OCI-LY1 (cell line): ENCODE data around the gene SLC4A1.
A peak's percentile ranks its signal among the peaks of the same experiment; 100 is the strongest.

ENCODE experiments used
- H2AFZ ChIP-seq: fragments of 200-600 bp; sonication (generic), shearing (Covaris generic); 2 replicates; pipeline ENCODE4 v1.6.0; 2014; ENCODE audit warnings: antibody characterized with exemption, mild to moderate bottlenecking, low read length
- H3F3A ChIP-seq: fragments of 200-600 bp; sonication (generic), shearing (Covaris generic); 2 replicates; pipeline ENCODE4 v1.6.0; 2014; ENCODE audit warnings: mild to moderate bottlenecking, antibody characterized with exemption, low read length, moderate library complexity; ENCODE audit not compliant: insufficient read depth
- H3K27ac ChIP-seq: fragments of 200-600 bp; sonication (generic); 2 replicates; pipeline ENCODE4 v1.5.1; 2014; ENCODE audit warnings: low read length, mixed run types, mild to moderate bottlenecking, low read depth; ENCODE audit not compliant: poor library complexity, severe bottlenecking
- H3K27me3 ChIP-seq: fragments of 200-600 bp; sonication (generic); 2 replicates; pipeline ENCODE4 v1.6.0; 2014; ENCODE audit warnings: antibody characterized with exemption, mild to moderate bottlenecking, low read length, moderate library complexity; ENCODE audit not compliant: insufficient read depth
- H3K36me3 ChIP-seq: fragments of 200-600 bp; sonication (generic); 2 replicates; pipeline ENCODE4 v1.6.1; 2014; ENCODE audit warnings: mild to moderate bottlenecking, antibody characterized with exemption, low read length, moderate library complexity, mixed read lengths; ENCODE audit not compliant: insufficient read depth
- H3K4me1 ChIP-seq: fragments of 200-600 bp; sonication (generic); 2 replicates; pipeline ENCODE4 v1.5.1; 2014; ENCODE audit warnings: mild to moderate bottlenecking, low read length, moderate library complexity; ENCODE audit not compliant: insufficient read depth, severe bottlenecking
- H3K4me2 ChIP-seq: fragments of 200-600 bp; sonication (generic), shearing (Covaris generic); 2 replicates; pipeline ENCODE4 v1.6.1; 2014; ENCODE audit warnings: low read length
- H3K4me3 ChIP-seq: fragments of 200-600 bp; sonication (generic); 2 replicates; pipeline ENCODE4 v1.5.1; 2014; ENCODE audit warnings: low read length, low read depth, mild to moderate bottlenecking, mixed read lengths; ENCODE audit not compliant: poor library complexity, severe bottlenecking
- H3K79me2 ChIP-seq: fragments of 200-600 bp; shearing (Covaris generic); 2 replicates; pipeline ENCODE4 v1.6.1; 2016; ENCODE audit warnings: mixed run types, low read length, mixed read lengths; ENCODE audit not compliant: insufficient read depth
- H3K9ac ChIP-seq: fragments of 200-600 bp; sonication (generic), shearing (Covaris generic); 2 replicates; pipeline ENCODE4 v1.6.1; 2014; ENCODE audit warnings: mild to moderate bottlenecking, low read length, mixed read lengths
- H3K9me2 ChIP-seq: fragments of 200-600 bp; sonication (generic), shearing (Covaris generic); 2 replicates; pipeline ENCODE4 v1.6.1; 2014; ENCODE audit warnings: low read depth, mild to moderate bottlenecking, low read length, mixed read lengths
- H3K9me3 ChIP-seq: fragments of 200-600 bp; shearing (Covaris generic); 2 replicates; pipeline ENCODE4 v1.6.1; 2014; ENCODE audit warnings: low read length, mixed read lengths
- H4K20me1 ChIP-seq: fragments of 200-600 bp; sonication (generic), shearing (Covaris generic); 2 replicates; pipeline ENCODE4 v1.6.0; 2016; ENCODE audit warnings: mild to moderate bottlenecking, low read length; ENCODE audit not compliant: insufficient read depth
- EZH2 ChIP-seq: fragments of 200-600 bp; sonication (generic), shearing (Covaris generic); IDR thresholded peaks from 2 replicates; pipeline ENCODE4 v1.8.0; 2017; ENCODE audit warnings: borderline replicate concordance, mixed run types, mild to moderate bottlenecking, antibody characterized with exemption, low read length, moderate library complexity, mixed read lengths
- TF ChIP-seq, protein P1 (sequence below): fragments of 200-600 bp; sonication (generic), shearing (Covaris generic); IDR thresholded peaks from 2 replicates; pipeline ENCODE4 v1.5.1; 2017; ENCODE audit warnings: mild to moderate bottlenecking, antibody characterized with exemption, low read length, moderate library complexity, mixed read lengths

SLC4A1 gene

DNA sequence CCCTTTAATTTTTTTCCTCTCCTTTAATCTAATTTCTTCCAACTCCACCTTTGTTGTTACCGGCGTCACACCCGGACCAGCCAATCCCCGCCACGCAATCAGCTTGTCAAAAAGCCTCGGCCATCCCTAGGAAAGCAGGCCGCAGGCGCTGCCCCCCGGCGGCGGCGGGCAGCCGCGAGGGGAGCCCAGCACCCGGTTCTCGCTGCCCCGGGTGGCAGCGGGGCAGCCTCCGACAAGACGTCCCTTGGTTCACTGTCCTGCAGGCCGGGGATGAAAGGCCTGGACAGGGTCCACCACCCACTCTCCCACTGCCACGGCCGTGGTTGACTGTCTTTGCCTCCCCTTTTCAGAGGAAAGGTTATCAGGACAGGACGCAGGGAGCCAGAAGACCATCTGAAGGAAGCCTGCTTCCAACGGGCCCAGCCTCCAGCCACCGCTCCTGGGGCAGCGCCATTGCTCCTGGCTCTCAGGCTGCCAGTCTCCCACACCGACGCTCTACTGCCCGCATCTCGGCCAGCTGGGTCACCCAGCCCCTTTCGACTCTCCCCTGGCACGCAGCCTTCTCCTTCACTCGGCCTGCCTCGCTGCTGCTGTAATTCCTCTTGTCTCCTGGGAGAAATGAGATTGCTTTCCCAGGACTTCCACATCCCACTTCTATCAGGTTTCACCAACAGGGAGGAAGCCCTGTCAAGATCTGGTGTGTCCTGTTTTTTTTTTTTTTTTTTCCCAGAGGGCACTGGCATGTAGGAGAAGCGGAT is 45.6 kb downstream of the SLC4A1 start:
- Histone ChIP-seq H3K79me2 (peaks cover 10% of the 10 kb centered on the region), H3K4me1 (peaks cover 20% of the 10 kb centered on the region), H3K36me3 (peaks cover 8% of the 10 kb centered on the region), H3F3A (no peaks in the 10 kb centered on the region), H3K4me3 (peak overlapping the region; percentile 86), H3K9me2 (no peaks in the 10 kb centered on the region), H3K27ac (no peak overlapping the region), H3K9ac (no peak overlapping the region; the same call in 1 of the 2 replicates), H2AFZ (no peak overlapping the region), H3K9me3 (no peaks in the 10 kb centered on the region), H4K20me1 (no peaks in the 10 kb centered on the region), H3K4me2 (peak overlapping the region; percentile 95), H3K27me3 (no peaks in the 10 kb centered on the region)
- TF ChIP-seq, protein P1, sequence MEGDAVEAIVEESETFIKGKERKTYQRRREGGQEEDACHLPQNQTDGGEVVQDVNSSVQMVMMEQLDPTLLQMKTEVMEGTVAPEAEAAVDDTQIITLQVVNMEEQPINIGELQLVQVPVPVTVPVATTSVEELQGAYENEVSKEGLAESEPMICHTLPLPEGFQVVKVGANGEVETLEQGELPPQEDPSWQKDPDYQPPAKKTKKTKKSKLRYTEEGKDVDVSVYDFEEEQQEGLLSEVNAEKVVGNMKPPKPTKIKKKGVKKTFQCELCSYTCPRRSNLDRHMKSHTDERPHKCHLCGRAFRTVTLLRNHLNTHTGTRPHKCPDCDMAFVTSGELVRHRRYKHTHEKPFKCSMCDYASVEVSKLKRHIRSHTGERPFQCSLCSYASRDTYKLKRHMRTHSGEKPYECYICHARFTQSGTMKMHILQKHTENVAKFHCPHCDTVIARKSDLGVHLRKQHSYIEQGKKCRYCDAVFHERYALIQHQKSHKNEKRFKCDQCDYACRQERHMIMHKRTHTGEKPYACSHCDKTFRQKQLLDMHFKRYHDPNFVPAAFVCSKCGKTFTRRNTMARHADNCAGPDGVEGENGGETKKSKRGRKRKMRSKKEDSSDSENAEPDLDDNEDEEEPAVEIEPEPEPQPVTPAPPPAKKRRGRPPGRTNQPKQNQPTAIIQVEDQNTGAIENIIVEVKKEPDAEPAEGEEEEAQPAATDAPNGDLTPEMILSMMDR = no peak
- no peak for TF ChIP-seq EZH2

DNA sequence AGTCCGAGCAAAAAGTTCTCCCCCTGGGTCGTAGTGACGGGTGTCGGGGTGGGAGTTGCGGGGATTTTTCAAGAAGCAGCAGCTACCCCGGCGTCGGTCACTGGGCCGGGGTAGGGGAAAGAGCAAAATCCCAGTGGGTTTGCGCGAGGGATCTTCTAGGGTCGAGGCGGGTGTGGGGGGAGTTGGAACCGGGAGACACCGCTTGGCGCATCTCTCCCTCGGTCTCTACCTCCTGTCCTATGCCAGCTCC is 46.1 kb downstream of the SLC4A1 start:
- H2AFZ ChIP-seq = no peak overlapping the region
- H3K9ac ChIP-seq = peak overlapping the region; percentile 69
- H3K9me3 ChIP-seq = no peaks in the 10 kb centered on the region
- no peaks in the 10 kb centered on the region for H3K27me3 ChIP-seq
- TF ChIP-seq, protein P1 = no peak
- no peak for TF ChIP-seq EZH2
- peaks cover 12% of the 10 kb centered on the region for H3K36me3 ChIP-seq
- H3K79me2 ChIP-seq = peaks cover 15% of the 10 kb centered on the region
- H3F3A ChIP-seq = no peaks in the 10 kb centered on the region
- no peaks in the 10 kb centered on the region for H3K9me2 ChIP-seq
- H3K4me1 ChIP-seq = peaks cover 25% of the 10 kb centered on the region
- peak overlapping the region; percentile 86 for H3K4me3 ChIP-seq
- H4K20me1 ChIP-seq = no peaks in the 10 kb centered on the region
- H3K4me2 ChIP-seq = peak overlapping the region; percentile 95
- no peak overlapping the region for H3K27ac ChIP-seq

DNA sequence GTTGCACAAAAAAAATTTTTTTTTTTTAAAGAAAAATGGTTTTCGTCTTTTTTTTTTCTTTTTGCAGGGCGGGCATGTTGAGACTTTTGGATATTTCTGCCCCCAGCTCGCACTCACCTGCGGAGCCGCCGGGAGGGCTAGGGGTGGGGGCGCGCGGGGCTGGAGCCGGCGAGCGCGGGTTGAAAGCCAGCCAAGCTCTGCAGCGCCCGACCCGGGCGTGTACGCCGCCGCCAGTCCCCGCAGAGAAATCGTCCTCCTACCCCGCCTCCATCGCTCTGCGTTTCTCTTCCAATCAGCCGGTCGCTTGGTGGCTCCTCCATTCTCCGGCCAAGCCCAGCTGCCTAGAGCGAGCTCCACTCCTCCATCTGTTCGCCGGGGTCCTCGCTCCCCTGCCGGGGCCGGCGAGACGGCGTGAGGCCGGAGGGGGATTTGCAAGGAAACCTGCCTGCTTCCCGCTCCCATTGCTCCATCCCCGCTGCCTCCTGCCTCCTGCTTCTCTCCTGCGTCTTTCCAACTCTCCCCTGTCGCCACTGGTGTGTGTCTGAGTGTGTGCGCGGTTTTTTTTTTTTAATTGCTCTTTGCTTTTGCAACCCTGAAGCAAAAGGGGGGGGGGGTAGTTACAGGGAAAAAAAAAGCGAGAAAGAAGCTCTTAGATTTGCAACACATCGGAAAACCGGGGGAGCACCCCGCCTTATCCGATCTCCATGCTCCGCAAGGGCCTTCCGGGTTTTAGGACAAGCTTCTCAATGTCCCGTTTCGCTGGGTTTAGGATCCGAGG is 46.7 kb downstream of the SLC4A1 start:
- H3F3A ChIP-seq = no peaks in the 10 kb centered on the region

More for the DNA sequence above, 46.7 kb downstream of the SLC4A1 start:
- no peaks in the 10 kb centered on the region for H3K9me2 ChIP-seq
- peaks cover 19% of the 10 kb centered on the region for H3K79me2 ChIP-seq
- H4K20me1 ChIP-seq = no peaks in the 10 kb centered on the region
- H3K4me1 ChIP-seq = peaks cover 30% of the 10 kb centered on the region
- H3K27me3 ChIP-seq = no peaks in the 10 kb centered on the region
- H3K36me3 ChIP-seq = peaks cover 17% of the 10 kb centered on the region
- no peak overlapping the region for H2AFZ ChIP-seq
- no peaks in the 10 kb centered on the region for H3K9me3 ChIP-seq
- no peak for TF ChIP-seq EZH2
- TF ChIP-seq, protein P1 = no peak
- H3K4me3 ChIP-seq = peak overlapping the region; percentile 86
- H3K9ac ChIP-seq = peak overlapping the region; percentile 69
- peak overlapping the region; percentile 95 for H3K4me2 ChIP-seq
- no peak overlapping the region for H3K27ac ChIP-seq
